Measurements from ENCODE around the gene CRTC1.

The CRTC1 gene

GRCh38 chr19:18663940-18664530, 19.4 kb upstream of the CRTC1 start:
- H4K20me1 ChIP-seq (ENCODE audit: control insufficient read depth, insufficient read depth, low read depth, low read length): 0 out of 2 replicates have a peak, but pooled peaks cover 2% of the 10 kb centered on the region
- TF ChIP-seq, protein P1, sequence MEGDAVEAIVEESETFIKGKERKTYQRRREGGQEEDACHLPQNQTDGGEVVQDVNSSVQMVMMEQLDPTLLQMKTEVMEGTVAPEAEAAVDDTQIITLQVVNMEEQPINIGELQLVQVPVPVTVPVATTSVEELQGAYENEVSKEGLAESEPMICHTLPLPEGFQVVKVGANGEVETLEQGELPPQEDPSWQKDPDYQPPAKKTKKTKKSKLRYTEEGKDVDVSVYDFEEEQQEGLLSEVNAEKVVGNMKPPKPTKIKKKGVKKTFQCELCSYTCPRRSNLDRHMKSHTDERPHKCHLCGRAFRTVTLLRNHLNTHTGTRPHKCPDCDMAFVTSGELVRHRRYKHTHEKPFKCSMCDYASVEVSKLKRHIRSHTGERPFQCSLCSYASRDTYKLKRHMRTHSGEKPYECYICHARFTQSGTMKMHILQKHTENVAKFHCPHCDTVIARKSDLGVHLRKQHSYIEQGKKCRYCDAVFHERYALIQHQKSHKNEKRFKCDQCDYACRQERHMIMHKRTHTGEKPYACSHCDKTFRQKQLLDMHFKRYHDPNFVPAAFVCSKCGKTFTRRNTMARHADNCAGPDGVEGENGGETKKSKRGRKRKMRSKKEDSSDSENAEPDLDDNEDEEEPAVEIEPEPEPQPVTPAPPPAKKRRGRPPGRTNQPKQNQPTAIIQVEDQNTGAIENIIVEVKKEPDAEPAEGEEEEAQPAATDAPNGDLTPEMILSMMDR (IDR thresholded peaks at IDR 0.05; ENCODE audit: low read depth, low read length, poor library complexity, severe bottlenecking): no peak
- TF ChIP-seq EZH2phosphoT487 (IDR thresholded peaks at IDR 0.05; ENCODE audit: borderline replicate concordance, low read length): no peak
- no peak overlapping the region for H3K4me2 ChIP-seq (ENCODE audit: low read length)
- H3K27ac ChIP-seq (ENCODE audit: low read depth, low read length): no peak overlapping the region
- H3K9me3 ChIP-seq (ENCODE audit: control insufficient read depth, insufficient read depth, low read length): no peaks in the 10 kb centered on the region
- H3K79me2 ChIP-seq (ENCODE audit: control insufficient read depth, low read length): no peaks in the 10 kb centered on the region
- H3K4me3 ChIP-seq (ENCODE audit: low read length): no peak overlapping the region
- no peaks in the 10 kb centered on the region for H3F3A ChIP-seq (ENCODE audit: control insufficient read depth, insufficient read depth)
- no peaks in the 10 kb centered on the region; the same call in 1 of the 2 replicates for H3K27me3 ChIP-seq (ENCODE audit: control insufficient read depth, low read length)
- no peaks in the 10 kb centered on the region for H3K9me2 ChIP-seq (replicated peaks; ENCODE audit: control insufficient read depth, low read length)
- peaks cover 8% of the 10 kb centered on the region; the same call in 1 of the 2 replicates for H3K36me3 ChIP-seq (ENCODE audit: control insufficient read depth, low read length)
- H3K4me1 ChIP-seq (ENCODE audit: control insufficient read depth, low read length): peaks cover 5% of the 10 kb centered on the region

GRCh38 chr19:18665771-18666202, 17.7 kb upstream of the CRTC1 start:
- H3K9me3 ChIP-seq (ENCODE audit: control insufficient read depth, insufficient read depth, low read length): no peaks in the 10 kb centered on the region
- H3K36me3 ChIP-seq (ENCODE audit: control insufficient read depth, low read length): peaks cover 8% of the 10 kb centered on the region; the same call in 1 of the 2 replicates
- TF ChIP-seq EZH2phosphoT487 (IDR thresholded peaks at IDR 0.05; ENCODE audit: borderline replicate concordance, low read length): no peak
- TF ChIP-seq, protein P1 (IDR thresholded peaks at IDR 0.05; ENCODE audit: low read depth, low read length, poor library complexity, severe bottlenecking): no peak
- no peak overlapping the region for H3K4me2 ChIP-seq (ENCODE audit: low read length)
- no peaks in the 10 kb centered on the region for H3K27me3 ChIP-seq (ENCODE audit: control insufficient read depth, low read length)
- H3K4me1 ChIP-seq (ENCODE audit: control insufficient read depth, low read length): no peaks in the 10 kb centered on the region
- H3K79me2 ChIP-seq (ENCODE audit: control insufficient read depth, low read length): no peaks in the 10 kb centered on the region
- no peaks in the 10 kb centered on the region for H3K9me2 ChIP-seq (replicated peaks; ENCODE audit: control insufficient read depth, low read length)
- no peak overlapping the region for H3K27ac ChIP-seq (ENCODE audit: low read depth, low read length)
- H3F3A ChIP-seq (ENCODE audit: control insufficient read depth, insufficient read depth): no peaks in the 10 kb centered on the region
- H4K20me1 ChIP-seq (ENCODE audit: control insufficient read depth, insufficient read depth, low read depth, low read length): no peaks in the 10 kb centered on the region
- no peak overlapping the region for H3K4me3 ChIP-seq (ENCODE audit: low read length)

- no peaks in the 10 kb centered on the region for H4K20me1 ChIP-seq (ENCODE audit: control insufficient read depth, insufficient read depth, low read depth, low read length)
Observed at GRCh38 chr19:18666317-18666716, 17.2 kb upstream of the CRTC1 start.

More at GRCh38 chr19:18666317-18666716, 17.2 kb upstream of the CRTC1 start:
- peaks cover 8% of the 10 kb centered on the region; the same call in 1 of the 2 replicates for H3K36me3 ChIP-seq (ENCODE audit: control insufficient read depth, low read length)
- H3K27ac ChIP-seq (ENCODE audit: low read depth, low read length): no peak overlapping the region
- no peaks in the 10 kb centered on the region for H3K79me2 ChIP-seq (ENCODE audit: control insufficient read depth, low read length)
- no peak for TF ChIP-seq EZH2phosphoT487 (IDR thresholded peaks at IDR 0.05; ENCODE audit: borderline replicate concordance, low read length)
- TF ChIP-seq, protein P1 (IDR thresholded peaks at IDR 0.05; ENCODE audit: low read depth, low read length, poor library complexity, severe bottlenecking): no peak
- H3K4me2 ChIP-seq (ENCODE audit: low read length): no peak overlapping the region
- no peaks in the 10 kb centered on the region for H3K27me3 ChIP-seq (ENCODE audit: control insufficient read depth, low read length)
- H3K9me2 ChIP-seq (replicated peaks; ENCODE audit: control insufficient read depth, low read length): no peaks in the 10 kb centered on the region
- no peaks in the 10 kb centered on the region for H3K4me1 ChIP-seq (ENCODE audit: control insufficient read depth, low read length)
- no peaks in the 10 kb centered on the region for H3K9me3 ChIP-seq (ENCODE audit: control insufficient read depth, insufficient read depth, low read length)
- no peak overlapping the region for H3K4me3 ChIP-seq (ENCODE audit: low read length)
- H3F3A ChIP-seq (ENCODE audit: control insufficient read depth, insufficient read depth): no peaks in the 10 kb centered on the region

Data from DOHH2 (cell line).